Measurements from ENCODE around the gene KCNK4.
A peak's percentile ranks its signal among the peaks of the same experiment; 100 is the strongest.

Gene KCNK4

DNA sequence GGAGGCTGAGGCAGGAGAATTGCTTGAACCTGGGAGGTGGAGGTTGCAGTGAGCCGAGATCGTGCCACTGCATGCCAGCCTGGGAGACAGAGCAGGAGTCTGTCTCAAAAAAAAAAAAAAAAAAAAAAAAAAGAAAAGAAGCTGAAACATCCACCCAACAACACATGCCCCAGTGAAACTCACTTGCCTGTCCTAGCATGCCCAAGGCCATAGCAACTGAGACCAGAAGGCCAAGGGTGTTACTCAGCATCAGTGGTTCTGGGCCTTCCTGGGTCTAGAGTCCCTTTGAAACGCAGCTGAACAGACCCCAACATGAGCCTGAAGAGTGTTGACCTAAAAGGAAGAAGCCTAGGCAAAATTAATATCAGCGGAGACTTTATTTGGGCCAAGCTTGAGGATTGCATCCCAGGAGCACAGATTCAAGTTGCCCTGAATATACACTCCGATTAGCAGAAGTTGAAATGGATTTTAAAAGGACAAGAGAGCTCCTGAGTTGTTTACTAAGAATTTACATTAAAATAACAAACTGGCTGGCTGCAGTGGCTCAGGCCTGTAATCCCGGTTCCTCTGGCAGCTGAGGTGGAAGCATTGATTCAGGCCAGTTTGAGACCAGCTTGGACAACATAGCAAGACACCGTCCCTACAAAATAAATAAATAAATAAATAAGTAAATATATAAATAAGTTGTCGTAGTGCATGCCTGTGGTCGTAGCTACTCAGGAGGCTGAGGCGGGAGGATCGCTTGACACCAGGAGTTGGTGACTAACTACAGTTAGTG lies 33.8 kb downstream of the KCNK4 start:
- no peak for DNase-seq (ENCODE audit: low spot score)

DNA sequence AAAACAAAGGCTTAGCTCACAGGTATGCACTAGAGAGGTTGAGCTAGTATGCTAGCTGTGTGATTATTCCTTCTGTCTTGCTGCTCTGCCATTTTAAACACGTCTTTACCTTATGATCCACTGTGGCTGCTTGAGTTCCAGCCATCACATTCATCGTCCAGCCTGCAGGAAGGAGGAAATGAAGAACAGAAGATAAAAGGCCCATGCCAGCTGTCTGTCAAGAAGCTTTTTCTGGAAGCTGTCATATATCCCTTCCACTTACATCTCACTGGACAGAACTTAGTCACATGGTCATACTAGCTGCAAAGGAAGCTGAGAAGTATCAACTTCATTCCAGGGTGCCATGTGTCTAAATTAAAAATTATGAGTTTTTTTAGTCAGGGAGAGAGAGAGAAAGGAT lies 36.3 kb downstream of the KCNK4 start:
- no peak for DNase-seq (ENCODE audit: low spot score)

DNA sequence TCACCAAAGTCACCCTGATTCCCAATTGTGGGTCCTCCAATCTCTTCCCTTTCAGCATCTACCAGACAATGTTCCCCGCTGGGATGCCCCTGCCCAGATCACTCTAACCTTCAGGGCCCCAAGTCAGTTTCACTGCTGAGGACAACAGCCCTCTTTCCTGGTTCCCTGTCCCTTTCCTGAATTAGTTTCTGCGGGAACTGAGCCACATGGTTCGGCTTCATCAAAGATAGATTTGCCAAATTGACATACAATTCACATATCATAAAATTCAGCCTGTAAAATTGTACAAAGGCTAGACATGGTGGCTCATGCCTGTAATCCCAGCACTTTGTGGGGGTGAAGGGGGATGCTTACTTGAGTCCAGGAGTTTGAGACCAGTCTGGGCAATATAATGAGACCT lies 36.9 kb downstream of the KCNK4 start:
- DNase-seq (ENCODE audit: low spot score), result no peak

DNA sequence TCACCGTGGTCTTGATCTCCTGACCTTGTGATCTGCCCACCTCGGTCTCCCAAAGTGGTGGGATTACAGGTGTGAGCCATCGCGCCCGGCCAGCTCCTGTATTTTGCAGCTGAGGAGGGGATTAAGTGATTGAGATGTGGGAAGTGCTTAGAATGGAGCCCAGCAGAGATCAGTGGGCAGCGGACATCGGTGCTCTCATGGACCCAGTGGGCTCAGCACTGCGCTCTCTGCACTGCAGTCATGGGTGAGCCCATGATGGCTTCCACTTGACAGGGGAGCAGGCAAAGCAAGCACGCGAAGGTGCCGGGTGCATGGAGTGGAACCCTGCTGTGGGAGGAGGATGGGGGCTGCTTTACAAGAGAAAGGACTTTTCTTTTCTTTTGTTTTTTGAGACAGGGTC lies 39.8 kb downstream of the KCNK4 start:
- DNase-seq (ENCODE audit: low spot score), result no peak

DNA sequence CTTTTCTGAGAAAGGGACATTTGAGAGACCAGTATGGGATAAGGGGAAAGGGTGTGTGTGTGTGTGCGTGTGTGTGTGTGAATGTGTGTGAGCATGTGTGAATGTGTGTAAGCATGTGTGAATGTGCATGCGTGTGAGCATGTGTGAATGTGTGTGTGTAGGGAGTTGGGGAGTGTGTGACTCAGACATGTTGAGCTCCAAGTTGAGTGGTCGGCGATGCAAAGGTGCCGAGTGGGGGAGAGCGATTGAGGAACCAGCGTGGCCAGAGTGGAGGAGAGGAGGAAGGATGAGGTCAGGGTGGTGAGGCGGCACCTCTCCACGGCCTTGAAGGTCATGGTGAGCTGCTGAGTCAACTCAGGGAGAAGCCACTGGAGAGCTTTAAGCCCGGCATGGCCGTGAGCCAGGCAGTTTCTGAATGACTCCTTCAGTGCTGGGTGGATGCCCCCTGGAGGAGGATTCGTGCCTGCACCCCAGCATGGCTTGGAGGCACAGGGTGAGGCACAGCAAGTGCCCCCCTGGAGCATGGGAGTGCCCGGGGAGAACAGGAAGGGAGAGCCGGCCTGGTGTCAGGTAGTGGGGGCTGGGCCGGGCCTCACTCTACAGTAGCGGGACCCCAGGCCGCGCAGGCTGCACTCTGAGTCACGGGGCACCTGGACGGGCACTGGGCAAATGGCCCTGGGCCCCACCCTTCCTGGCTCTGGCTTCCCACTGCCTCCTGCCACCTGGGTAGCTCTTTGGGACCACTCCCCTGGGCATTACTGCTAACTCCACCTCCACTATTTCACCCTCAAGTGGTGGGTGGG lies 40.7 kb downstream of the KCNK4 start:
- DNase-seq (ENCODE audit: low spot score), result peak; percentile 98

DNA sequence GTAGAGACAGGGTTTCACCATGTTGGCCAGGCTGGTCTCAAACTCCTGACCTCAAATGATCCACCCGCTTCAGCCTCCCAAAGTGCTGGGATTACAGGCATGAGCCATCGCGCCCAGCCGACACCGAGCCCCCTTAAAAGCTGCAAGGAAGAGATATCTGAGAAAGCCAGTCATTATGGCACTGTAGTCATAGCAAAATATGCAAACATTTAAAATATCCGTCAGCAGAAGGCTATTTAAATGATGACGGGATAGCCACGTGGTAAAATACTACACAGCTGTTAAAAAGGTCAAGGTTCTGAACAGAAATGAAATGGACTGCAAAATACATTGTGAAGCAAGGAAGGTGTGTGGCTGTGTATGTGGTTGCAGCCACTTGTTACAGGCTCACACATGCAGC lies 42.5 kb downstream of the KCNK4 start:
- peak; percentile 44 for DNase-seq (ENCODE audit: low spot score)

DNA sequence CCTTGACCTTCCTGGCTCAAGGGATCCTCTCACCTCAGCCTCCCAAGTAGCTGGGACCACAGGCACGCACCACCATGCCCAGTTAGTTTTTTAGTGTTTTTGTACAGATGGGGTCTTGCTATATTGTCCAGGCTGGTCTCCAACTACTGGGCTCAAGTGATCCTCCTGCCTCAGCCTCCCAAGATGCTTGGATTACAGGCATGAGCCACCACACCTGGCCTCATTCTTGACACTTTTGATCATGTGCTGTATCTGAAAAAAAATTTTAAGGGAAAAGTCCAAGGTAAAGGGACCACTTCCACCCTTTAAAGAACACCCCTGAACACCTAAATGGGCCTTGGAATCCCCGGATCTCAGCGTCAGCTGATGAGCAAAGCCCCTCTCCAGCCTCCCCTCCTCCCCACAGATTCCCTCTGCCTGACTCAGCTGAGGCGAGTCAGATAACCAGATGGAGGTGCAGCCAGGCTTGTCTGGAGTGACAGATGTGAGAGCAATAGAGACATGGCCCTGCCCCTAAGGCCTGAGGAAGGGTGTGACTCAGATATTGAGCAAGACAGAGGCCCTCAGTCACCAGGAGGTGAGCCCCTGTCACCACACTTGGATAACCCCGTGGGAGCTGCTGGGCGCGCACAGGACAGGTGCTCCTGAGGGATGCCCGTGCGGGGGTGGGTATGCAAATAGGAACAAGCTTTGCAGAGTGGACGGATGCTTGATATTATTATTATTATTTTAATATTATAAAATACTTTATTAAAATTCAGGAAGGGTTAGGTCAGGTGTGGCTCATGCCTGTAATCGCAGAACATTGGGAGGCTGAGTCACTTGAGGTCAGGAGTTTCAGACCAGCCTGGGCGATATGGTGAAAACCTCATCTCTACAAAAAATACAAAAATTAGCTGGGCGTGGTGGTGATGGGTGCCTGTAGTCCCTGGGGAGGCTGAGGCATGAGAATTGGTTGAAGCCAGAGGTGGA lies 43.9 kb downstream of the KCNK4 start:
- DNase-seq (ENCODE audit: low spot score), result peak; percentile 94

DNA sequence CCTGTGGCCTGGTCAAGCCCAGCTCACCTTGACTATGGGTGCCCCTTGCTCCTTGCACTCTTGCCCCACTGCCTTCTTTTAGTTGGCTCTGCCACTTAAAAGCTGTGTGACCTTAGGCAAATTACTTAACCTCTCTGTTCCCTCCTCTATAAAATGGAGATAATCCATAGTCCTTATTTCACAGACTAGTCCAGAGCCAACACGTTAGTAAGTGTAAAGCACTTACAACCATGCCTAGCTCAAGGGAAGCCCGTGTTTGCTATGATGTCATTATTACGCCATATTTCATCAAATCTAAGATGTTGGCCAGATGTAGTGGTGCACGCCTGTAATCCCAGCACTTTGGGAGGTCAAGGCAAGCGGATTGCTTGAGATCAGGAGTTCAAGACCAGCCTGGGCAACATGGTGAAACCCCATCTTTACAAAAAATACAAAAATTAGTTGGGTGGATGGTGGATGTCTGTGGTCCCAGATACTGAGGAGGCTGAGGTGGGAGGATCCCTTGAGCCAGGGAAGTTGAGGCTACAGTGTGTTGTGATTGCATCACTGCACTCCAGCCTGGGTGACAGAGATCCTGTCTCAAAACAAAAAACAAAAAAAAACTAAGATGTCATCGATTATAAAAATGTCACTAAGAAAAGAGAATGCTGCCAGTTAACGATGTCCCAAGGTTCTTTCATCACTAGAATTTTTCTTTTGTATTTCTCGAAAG lies 46.6 kb downstream of the KCNK4 start:
- peak; percentile 32 for DNase-seq (ENCODE audit: low spot score)

DNA sequence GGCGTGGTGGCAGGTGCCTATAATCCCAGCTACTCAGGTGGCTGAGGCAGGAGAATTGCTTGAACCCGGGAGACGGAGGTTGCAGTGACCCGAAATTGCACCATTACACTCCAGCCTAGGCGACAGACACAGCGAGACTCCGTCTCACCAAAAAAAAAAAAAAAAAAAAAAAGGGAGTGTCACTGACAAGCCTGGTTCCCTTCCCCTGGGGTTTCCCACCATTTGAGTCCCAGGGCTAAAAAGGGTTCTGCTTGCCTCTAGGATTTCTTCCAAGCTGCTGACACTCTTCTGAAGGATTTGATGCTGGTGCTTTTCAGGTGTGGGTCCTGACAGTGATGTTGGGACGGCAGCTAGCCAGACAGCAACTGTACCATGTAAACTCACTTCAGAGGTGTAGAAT lies 47.6 kb downstream of the KCNK4 start:
- no peak for DNase-seq (ENCODE audit: low spot score)

DNA sequence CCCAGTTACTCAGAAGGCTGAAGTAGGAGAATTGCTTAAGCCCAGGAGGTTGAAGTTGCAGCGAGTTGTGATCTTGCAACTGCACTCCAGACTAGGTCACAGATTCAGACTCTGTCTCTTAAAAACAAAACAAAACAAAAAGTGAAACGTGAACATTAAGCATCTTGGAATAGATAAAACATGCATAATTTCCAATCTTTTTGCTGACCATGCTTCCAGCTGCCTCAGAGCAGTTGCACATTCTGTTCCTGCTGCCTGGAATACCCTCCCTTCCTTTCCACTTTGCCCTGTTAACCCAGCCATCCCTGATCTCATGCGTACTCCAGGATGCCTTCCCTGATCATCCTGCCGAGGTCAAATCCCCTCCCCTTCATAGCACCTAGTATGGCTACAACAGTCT lies 48.2 kb downstream of the KCNK4 start:
- no peak for DNase-seq (ENCODE audit: low spot score)

DNA sequence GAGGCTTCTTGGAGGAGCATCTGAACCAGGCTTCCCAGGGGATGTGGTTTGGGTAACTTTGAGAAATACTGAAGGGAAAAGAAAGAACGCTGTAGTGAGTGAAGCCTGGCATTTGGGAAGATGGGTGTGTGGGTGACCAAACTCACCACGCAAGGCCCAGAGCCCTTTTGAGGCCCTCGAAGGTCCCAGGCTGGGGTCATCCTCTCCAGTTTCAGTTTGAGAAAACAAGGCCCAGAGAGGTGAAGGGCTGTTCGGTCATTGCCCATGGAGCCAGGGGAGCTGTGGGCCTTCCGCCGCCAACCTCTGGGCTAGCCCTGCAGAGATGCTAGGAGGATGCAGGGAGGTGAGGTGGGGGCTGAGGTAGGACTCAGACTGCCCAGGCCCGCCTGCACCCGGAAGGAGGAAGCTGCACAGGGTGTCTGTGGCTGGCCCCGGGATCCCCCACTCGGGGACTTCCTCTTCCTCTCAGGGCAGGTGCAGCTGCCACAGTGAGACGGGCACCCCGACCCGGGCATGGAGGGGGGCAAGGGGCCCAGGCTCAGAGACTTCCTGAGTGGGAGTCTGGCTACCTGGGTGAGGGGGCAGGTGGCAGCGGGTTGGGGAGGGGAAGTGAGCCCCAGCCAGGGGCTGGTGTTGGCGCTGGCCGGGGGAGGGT lies 48.8 kb downstream of the KCNK4 start, which contains the start of gene CCDC88B:
CCDC88B (plus strand) TSS at position 451 of the 655 bp plus-strand sequence; CDS start at position 514, 63 bp downstream.
- no peak for DNase-seq (ENCODE audit: low spot score)

DNA sequence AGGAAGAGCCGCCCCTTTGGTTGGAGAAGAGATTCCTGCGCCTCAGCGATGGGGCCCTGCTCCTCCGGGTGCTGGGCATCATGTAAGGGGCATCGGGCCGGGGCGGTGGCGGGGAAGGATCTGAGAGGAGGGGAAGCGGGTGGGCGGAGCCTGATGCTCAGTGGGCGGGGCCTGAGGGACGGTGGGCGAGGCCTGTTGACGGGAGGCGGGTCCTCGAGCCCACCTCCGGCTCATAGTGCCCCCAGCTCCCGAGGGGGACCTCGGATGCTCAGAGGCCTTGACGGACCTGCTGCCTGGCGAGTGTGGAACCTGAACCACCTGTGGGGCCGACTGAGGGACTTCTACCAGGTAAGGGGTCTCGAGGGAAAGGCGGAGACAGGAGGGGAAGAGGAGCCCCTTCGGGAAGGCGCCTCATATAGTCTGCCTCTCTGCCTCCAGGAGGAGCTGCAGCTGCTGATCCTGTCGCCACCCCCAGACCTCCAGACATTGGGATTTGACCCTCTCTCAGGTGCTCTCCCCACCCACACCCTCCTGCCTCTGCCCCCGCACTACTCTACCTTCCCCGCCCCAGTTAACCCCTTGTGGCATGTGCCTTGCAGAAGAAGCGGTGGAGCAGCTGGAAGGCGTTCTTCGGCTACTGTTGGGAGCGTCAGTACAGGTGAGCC lies 49.7 kb downstream of the KCNK4 start:
- DNase-seq (ENCODE audit: low spot score), result peak; percentile 73

DNA sequence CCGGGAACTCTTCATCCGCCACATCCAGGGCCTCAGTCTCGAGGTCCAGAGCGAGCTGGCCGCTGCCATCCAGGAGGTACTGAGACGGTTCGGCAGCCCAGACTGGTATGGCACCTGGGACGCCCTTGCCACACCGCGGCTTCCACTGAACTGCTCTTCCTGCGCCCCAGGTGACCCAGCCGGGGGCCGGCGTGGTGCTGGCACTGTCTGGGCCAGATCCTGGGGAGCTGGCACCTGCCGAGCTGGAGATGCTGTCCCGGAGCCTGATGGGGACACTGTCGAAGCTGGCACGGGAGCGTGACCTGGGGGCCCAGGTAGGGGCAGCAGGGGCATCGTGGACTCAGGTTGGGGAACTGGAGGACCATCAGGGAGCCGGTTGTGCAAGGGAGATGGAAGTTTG lies 50.3 kb downstream of the KCNK4 start:
- DNase-seq (ENCODE audit: low spot score), result no peak

DNA sequence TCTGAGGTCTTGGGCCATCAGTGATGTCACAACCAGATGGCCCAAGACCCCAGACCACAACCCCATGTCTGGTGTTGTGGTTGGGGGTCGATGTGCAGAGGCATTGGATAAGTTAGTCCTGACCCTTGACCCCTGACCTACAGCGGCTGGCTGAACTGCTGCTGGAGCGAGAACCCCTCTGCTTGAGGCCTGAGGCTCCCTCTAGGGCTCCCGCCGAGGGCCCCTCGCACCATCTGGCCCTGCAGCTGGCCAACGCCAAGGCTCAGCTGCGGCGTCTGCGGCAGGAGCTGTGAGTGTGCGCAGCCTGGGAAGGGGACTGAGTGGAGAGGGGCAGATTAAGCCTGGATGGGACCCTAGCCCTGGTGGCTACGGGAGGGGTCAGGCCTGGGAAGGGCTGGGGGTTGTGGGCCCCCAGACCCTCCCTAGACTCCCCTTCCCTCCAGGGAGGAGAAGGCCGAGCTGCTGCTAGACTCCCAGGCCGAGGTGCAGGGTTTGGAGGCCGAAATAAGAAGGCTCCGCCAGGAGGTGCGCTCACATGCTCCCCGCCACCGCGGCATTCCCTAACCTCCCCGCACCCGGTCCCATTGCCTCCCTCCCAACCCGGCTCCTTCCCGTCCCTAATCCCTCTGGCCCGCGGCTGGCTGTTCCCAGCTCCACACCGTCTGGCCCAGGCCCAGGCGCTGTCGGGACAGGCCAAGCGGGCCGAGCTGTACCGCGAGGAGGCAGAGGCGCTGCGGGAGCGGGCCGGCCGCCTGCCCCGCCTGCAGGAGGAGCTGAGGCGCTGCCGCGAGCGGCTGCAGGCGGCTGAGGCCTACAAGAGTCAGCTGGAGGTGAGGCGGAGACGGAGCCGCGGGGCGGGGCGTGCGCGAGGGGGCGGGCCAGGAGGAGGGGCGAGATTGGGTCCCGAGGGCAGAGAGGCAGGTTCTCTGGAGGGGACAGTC lies 51.0 kb downstream of the KCNK4 start:
- DNase-seq (ENCODE audit: low spot score), result peak; percentile 92

DNA sequence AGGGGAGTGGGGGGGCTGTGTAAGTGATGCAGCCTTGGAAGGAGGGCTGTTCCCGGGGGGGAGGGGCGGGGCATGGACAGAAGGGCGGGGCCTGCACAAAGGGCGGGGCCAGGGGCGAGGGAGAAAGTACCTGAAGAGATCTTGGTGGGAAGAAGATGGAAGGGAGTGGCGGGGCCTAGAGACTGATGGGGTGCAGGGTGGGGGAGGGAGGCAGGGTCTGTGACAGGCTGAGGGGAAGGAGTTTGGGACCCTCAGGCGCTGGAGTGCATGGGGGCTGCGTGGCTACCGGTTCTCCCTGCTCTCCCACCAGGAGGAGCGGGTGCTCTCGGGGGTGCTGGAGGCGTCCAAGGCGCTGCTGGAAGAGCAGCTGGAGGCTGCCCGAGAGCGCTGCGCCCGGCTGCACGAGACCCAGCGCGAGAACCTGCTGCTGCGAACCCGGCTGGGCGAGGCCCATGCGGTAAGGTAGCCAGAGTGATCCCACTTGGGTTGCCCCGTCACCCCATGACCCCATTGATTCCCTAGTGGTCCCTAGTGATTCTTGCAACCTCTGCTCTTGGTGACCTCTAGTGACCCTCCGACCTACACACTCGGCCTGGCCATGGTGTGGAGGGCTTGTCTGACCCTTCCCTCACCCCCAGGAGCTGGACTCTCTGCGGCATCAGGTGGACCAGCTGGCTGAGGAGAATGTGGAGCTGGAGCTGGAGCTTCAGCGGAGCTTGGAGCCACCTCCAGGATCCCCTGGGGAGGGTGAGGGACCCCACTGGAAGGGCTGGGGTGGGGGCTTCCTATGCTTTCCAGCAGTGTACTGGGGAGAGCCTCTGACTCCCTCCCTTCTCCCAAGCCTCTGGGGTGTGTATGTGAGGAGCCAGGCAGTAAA lies 52.0 kb downstream of the KCNK4 start:
- DNase-seq (ENCODE audit: low spot score), result no peak

DNA sequence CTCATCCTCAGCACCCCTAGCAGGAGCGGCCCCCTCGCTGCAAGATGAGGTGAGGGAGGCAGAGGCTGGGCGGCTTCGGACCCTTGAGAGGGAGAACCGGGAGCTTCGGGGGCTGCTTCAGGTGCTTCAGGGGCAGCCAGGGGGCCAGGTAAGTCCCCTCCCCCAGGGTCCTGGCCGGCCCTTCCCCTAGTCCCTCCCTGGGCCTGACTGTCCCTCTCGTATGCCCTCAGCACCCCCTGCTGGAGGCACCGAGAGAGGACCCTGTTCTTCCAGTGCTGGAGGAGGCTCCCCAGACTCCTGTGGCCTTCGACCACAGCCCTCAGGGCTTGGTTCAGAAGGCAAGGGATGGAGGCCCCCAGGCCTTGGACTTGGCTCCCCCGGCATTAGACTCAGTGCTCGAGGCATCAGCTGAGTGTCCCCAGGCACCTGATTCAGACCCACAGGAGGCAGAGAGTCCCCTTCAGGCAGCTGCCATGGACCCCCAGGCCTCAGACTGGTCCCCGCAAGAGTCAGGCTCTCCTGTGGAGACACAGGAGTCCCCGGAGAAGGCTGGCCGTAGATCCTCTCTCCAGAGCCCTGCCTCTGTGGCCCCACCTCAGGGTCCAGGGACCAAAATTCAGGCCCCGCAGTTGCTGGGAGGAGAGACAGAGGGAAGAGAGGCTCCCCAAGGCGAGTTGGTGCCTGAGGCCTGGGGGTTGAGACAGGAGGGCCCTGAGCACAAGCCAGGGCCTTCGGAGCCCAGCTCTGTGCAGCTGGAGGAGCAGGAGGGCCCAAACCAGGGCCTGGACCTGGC lies 52.9 kb downstream of the KCNK4 start:
- DNase-seq (ENCODE audit: low spot score), result peak; percentile 59

DNA sequence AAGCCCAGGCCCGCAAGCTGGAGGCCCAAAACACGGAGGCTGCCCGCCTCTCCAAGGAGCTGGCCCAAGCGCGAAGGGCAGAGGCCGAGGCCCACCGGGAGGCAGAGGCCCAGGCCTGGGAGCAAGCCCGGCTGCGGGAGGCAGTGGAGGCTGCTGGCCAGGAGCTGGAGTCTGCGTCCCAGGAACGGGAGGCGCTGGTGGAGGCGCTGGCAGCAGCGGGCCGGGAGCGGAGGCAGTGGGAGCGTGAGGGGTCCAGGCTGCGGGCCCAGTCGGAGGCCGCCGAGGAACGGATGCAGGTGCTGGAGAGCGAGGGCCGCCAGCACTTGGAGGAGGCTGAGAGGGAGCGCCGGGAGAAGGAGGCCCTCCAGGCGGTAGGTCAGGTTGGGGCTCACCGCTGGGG lies 53.7 kb downstream of the KCNK4 start:
- DNase-seq (ENCODE audit: low spot score), result no peak

Measured in hematopoietic multipotent progenitor cell treated with erythropoietin and hydrocortisone succinate and interleukin-3 and kit ligand, for 17 days (in vitro differentiated cells).